Measurements from ENCODE around the gene KDELR3. TPM values are rescaled to one million over a fixed set of nuclear protein-coding genes. Genes with fewer than 3 reads are reported as not detected.

The KDELR3 gene
- total and polyA plus RNA-seq, 2 experiments from 2014 or later, result 5.6 to 5.7 TPM

- Histone ChIP-seq H3F3A (replicated peaks; ENCODE audit: low read depth) (peaks cover 6% of the 10 kb centered on the region; the same call in 1 of the 2 replicates), H3K27me3 (ENCODE audit: insufficient read depth) (peaks cover 33% of the 10 kb centered on the region), H4K20me1 (replicated peaks; ENCODE audit: insufficient read depth) (no peaks in the 10 kb centered on the region), H3K36me3 (ENCODE audit: insufficient read depth) (no peaks in the 10 kb centered on the region), H2AFZ (no peak overlapping the region), H3K4me2 (no peak overlapping the region), H3K79me2 (replicated peaks; ENCODE audit: insufficient read depth) (no peaks in the 10 kb centered on the region), H3K9me2 (ENCODE audit: insufficient read depth) (no peaks in the 10 kb centered on the region), H3K27ac (ENCODE audit: low read depth) (no peak overlapping the region), H3K4me1 (ENCODE audit: insufficient read depth) (peaks cover 5% of the 10 kb centered on the region; the same call in 1 of the 2 replicates), H3K4me3 (no peak overlapping the region)
- H3K36me3 Mint-ChIP-seq (ENCODE audit: low read depth), result no peaks in the 10 kb centered on the region
- DNase-seq (ENCODE audit: low spot score), result no peak
- H3K4me1 Mint-ChIP-seq, result peaks cover 9% of the 10 kb centered on the region
- H3K27me3 Mint-ChIP-seq (ENCODE audit: insufficient read depth, low read depth, poor library complexity), result peaks cover 30% of the 10 kb centered on the region
- TF ChIP-seq ETS1 (IDR thresholded peaks at IDR 0.05) (no peak), EZH2 (IDR thresholded peaks at IDR 0.05; ENCODE audit: low read depth, unreplicated experiment) (no peak), EZH2phosphoT487 (IDR thresholded peaks at IDR 0.05; ENCODE audit: unreplicated experiment) (no peak), CREB1 (CRISPR knock-in tag; IDR thresholded peaks at IDR 0.05; ENCODE audit: low read depth) (no peak), REST (IDR thresholded peaks at IDR 0.05; ENCODE audit: unreplicated experiment) (no peak), ZNF114 (CRISPR knock-in tag; IDR thresholded peaks at IDR 0.05) (no peak), POLR2AphosphoS5 (IDR thresholded peaks at IDR 0.05; ENCODE audit: low read depth) (no peak), NANOG (IDR thresholded peaks at IDR 0.05; ENCODE audit: borderline replicate concordance) (no peak), ZNF331 (CRISPR knock-in tag; IDR thresholded peaks at IDR 0.05; ENCODE audit: low read depth) (no peak), JUNB (IDR thresholded peaks at IDR 0.05; ENCODE audit: unreplicated experiment) (no peak)
- no peaks in the 10 kb centered on the region; the same call in 2 of the 3 replicates for H3K9me3 Mint-ChIP-seq
- H3K27ac Mint-ChIP-seq, result no peak overlapping the region
- no peak overlapping the region for H3K4me3 Mint-ChIP-seq
- ATAC-seq, result no peak
These were observed 3.3 kb downstream of the KDELR3 start for GRCh38 chr22:38471237-38471636.

DNA sequence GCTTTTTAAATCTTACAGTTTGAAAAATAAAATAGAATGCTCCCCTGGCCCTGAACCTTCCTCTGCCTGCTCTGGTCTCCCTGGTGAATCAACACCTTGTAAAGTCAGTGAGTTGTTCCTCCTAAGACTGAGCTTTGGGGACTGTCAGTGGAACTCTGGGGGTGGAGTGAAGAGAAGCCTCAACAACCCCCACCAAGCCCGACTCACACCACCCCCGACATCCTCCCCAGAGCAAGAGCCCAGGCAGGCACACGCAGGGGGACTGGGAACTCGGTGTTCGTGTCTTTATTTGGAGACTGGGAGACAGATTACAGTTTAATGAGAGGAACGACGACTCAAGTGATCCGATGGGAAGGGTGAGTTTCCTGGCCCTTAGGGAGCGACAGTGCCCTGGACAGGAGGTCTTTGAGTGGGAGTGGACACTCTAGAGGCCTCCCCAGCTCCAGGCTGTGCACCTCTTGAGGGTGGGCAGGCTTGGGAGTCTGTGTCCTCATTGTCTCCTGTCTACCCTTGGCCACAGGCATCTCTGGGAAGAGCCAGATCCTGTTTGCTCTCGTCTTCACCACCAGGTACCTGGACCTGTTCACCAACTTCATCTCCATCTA is 6.2 kb downstream of the KDELR3 start:
- Histone ChIP-seq H3K36me3 (ENCODE audit: insufficient read depth) (no peaks in the 10 kb centered on the region), H3K4me3 (no peak overlapping the region), H2AFZ (no peak overlapping the region), H3K9me2 (ENCODE audit: insufficient read depth) (no peaks in the 10 kb centered on the region), H3K27me3 (ENCODE audit: insufficient read depth) (peaks cover 5% of the 10 kb centered on the region; the same call in 1 of the 2 replicates), H3K4me1 (ENCODE audit: insufficient read depth) (no peaks in the 10 kb centered on the region), H3K4me2 (no peak overlapping the region), H3K27ac (ENCODE audit: low read depth) (no peak overlapping the region), H4K20me1 (replicated peaks; ENCODE audit: insufficient read depth) (no peaks in the 10 kb centered on the region; the same call in 1 of the 2 replicates), H3F3A (replicated peaks; ENCODE audit: low read depth) (no peaks in the 10 kb centered on the region; the same call in 1 of the 2 replicates), H3K79me2 (replicated peaks; ENCODE audit: insufficient read depth) (no peaks in the 10 kb centered on the region)
- DNase-seq (ENCODE audit: low spot score), result no peak
- Mint-ChIP-seq H3K27me3 (ENCODE audit: insufficient read depth, low read depth, poor library complexity) (peaks cover 13% of the 10 kb centered on the region), H3K9me3 (no peaks in the 10 kb centered on the region), H3K36me3 (ENCODE audit: low read depth) (no peaks in the 10 kb centered on the region; the same call in 2 of the 3 replicates), H3K4me3 (no peak overlapping the region), H3K27ac (no peak overlapping the region), H3K4me1 (peaks cover 4% of the 10 kb centered on the region; the same call in 2 of the 3 replicates)
- ATAC-seq, result no peak; the same call in 2 of the 3 replicates
- no peak for TF ChIP-seq EZH2phosphoT487 (IDR thresholded peaks at IDR 0.05; ENCODE audit: unreplicated experiment)
- TF ChIP-seq REST (IDR thresholded peaks at IDR 0.05; ENCODE audit: unreplicated experiment), result no peak
- TF ChIP-seq ZNF331 (CRISPR knock-in tag; IDR thresholded peaks at IDR 0.05; ENCODE audit: low read depth), result no peak
- TF ChIP-seq, protein P1, sequence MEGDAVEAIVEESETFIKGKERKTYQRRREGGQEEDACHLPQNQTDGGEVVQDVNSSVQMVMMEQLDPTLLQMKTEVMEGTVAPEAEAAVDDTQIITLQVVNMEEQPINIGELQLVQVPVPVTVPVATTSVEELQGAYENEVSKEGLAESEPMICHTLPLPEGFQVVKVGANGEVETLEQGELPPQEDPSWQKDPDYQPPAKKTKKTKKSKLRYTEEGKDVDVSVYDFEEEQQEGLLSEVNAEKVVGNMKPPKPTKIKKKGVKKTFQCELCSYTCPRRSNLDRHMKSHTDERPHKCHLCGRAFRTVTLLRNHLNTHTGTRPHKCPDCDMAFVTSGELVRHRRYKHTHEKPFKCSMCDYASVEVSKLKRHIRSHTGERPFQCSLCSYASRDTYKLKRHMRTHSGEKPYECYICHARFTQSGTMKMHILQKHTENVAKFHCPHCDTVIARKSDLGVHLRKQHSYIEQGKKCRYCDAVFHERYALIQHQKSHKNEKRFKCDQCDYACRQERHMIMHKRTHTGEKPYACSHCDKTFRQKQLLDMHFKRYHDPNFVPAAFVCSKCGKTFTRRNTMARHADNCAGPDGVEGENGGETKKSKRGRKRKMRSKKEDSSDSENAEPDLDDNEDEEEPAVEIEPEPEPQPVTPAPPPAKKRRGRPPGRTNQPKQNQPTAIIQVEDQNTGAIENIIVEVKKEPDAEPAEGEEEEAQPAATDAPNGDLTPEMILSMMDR (conservative IDR thresholded peaks at IDR 0.05; ENCODE audit: low read depth in 2 of 2), result no peak
- no peak for TF ChIP-seq EZH2 (IDR thresholded peaks at IDR 0.05; ENCODE audit: low read depth, unreplicated experiment)
- TF ChIP-seq JUNB (IDR thresholded peaks at IDR 0.05; ENCODE audit: unreplicated experiment), result no peak
- no peak for TF ChIP-seq CREB1 (CRISPR knock-in tag; IDR thresholded peaks at IDR 0.05; ENCODE audit: low read depth)
- no peak for TF ChIP-seq ZNF114 (CRISPR knock-in tag; IDR thresholded peaks at IDR 0.05)
